ENCODE measurements around the gene WBP2NL.

Gene WBP2NL

GRCh38 chr22:41957941-41958556, 40.5 kb upstream of the WBP2NL start (continued):
- TF ChIP-seq CSRNP3 (CRISPR knock-in tag; IDR thresholded peaks at IDR 0.05): no peak
- no peak for TF ChIP-seq ESRRG (CRISPR knock-in tag; IDR thresholded peaks at IDR 0.05)
- no peak for TF ChIP-seq TOX (CRISPR knock-in tag; IDR thresholded peaks at IDR 0.05; ENCODE audit: borderline replicate concordance)
- no peak for TF ChIP-seq GLIS3 (CRISPR knock-in tag; IDR thresholded peaks at IDR 0.05)
- TF ChIP-seq ZFP3 (CRISPR knock-in tag; IDR thresholded peaks at IDR 0.05): no peak
- no peak for TF ChIP-seq RARB (CRISPR knock-in tag; IDR thresholded peaks at IDR 0.05)
- no peak for TF ChIP-seq ZNF70 (CRISPR knock-in tag; IDR thresholded peaks at IDR 0.05)
- no peak for TF ChIP-seq CSDC2 (CRISPR knock-in tag; IDR thresholded peaks at IDR 0.05)
- TF ChIP-seq, protein P1, sequence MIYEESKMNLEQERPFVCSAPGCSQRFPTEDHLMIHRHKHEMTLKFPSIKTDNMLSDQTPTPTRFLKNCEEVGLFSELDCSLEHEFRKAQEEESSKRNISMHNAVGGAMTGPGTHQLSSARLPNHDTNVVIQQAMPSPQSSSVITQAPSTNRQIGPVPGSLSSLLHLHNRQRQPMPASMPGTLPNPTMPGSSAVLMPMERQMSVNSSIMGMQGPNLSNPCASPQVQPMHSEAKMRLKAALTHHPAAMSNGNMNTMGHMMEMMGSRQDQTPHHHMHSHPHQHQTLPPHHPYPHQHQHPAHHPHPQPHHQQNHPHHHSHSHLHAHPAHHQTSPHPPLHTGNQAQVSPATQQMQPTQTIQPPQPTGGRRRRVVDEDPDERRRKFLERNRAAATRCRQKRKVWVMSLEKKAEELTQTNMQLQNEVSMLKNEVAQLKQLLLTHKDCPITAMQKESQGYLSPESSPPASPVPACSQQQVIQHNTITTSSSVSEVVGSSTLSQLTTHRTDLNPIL (CRISPR knock-in tag; IDR thresholded peaks at IDR 0.05; ENCODE audit: low read depth): no peak
- no peak for TF ChIP-seq ISL1 (CRISPR knock-in tag; IDR thresholded peaks at IDR 0.05)

DNA sequence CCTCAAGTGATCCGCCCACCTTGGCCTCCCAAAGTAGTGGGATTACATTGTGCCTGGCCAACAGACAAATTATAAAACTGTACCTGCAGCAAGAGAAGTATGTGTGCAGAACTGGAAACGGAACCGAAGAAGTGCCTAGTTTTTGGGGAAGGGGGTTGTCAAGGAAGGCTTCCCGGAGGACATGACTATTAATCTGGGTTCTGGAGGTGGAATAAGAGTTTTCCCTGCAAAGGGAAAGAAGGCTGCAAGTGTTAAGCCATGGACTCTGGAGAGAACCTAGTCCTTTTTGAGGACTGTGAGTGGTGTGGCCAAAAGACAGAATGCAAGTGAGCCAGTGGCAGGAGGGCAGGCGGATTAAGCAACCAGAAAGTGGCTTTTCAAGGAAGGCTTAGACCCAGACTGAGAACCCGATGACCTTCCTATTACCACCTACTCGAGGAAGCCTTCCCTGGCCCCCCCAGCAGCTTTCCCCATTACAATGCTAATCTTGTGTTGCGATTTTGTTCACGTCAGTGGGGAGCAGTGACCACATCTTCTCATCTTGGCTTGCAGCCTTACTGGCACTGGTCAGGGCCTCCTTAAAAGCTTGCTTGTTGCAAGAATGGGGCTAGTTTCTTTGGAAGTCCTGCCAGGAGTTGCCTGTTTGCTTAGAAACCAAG, 35.0 kb upstream of the WBP2NL start:
- TF ChIP-seq BACH2 (CRISPR knock-in tag; IDR thresholded peaks at IDR 0.05; ENCODE audit: borderline replicate concordance) (no peak), ZFP3 (CRISPR knock-in tag; IDR thresholded peaks at IDR 0.05) (peak; percentile 72; the same call in 1 of the 2 replicates)
- ATAC-seq: no peak

GRCh38 chr22:41964112-41964491, 34.5 kb upstream of the WBP2NL start:
- TF ChIP-seq TOX (CRISPR knock-in tag; IDR thresholded peaks at IDR 0.05; ENCODE audit: borderline replicate concordance) (no peak), ZFP3 (CRISPR knock-in tag; IDR thresholded peaks at IDR 0.05) (no peak), CSDC2 (CRISPR knock-in tag; IDR thresholded peaks at IDR 0.05) (no peak), CSRNP3 (CRISPR knock-in tag; IDR thresholded peaks at IDR 0.05) (no peak)

GRCh38 chr22:41966225-41966606, 32.4 kb upstream of the WBP2NL start:
- no peak for TF ChIP-seq ZNF8 (CRISPR knock-in tag; IDR thresholded peaks at IDR 0.05)
- TF ChIP-seq TOX (CRISPR knock-in tag; IDR thresholded peaks at IDR 0.05; ENCODE audit: borderline replicate concordance): no peak
- TF ChIP-seq ZNF565 (CRISPR knock-in tag; conservative IDR thresholded peaks at IDR 0.05; ENCODE audit: low read depth): no peak
- no peak for TF ChIP-seq ARNTL (CRISPR knock-in tag; IDR thresholded peaks at IDR 0.05; ENCODE audit: borderline replicate concordance, low read depth)
- TF ChIP-seq, protein P1 (CRISPR knock-in tag; IDR thresholded peaks at IDR 0.05; ENCODE audit: low read depth): no peak
- TF ChIP-seq ZFP3 (CRISPR knock-in tag; IDR thresholded peaks at IDR 0.05): no peak
- TF ChIP-seq, protein P2, sequence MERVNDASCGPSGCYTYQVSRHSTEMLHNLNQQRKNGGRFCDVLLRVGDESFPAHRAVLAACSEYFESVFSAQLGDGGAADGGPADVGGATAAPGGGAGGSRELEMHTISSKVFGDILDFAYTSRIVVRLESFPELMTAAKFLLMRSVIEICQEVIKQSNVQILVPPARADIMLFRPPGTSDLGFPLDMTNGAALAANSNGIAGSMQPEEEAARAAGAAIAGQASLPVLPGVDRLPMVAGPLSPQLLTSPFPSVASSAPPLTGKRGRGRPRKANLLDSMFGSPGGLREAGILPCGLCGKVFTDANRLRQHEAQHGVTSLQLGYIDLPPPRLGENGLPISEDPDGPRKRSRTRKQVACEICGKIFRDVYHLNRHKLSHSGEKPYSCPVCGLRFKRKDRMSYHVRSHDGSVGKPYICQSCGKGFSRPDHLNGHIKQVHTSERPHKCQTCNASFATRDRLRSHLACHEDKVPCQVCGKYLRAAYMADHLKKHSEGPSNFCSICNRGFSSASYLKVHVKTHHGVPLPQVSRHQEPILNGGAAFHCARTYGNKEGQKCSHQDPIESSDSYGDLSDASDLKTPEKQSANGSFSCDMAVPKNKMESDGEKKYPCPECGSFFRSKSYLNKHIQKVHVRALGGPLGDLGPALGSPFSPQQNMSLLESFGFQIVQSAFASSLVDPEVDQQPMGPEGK (CRISPR knock-in tag; IDR thresholded peaks at IDR 0.05; ENCODE audit: borderline replicate concordance): no peak
- no peak for ATAC-seq

More at GRCh38 chr22:41964112-41964491, 34.5 kb upstream of the WBP2NL start:
- no peak for ATAC-seq

DNA sequence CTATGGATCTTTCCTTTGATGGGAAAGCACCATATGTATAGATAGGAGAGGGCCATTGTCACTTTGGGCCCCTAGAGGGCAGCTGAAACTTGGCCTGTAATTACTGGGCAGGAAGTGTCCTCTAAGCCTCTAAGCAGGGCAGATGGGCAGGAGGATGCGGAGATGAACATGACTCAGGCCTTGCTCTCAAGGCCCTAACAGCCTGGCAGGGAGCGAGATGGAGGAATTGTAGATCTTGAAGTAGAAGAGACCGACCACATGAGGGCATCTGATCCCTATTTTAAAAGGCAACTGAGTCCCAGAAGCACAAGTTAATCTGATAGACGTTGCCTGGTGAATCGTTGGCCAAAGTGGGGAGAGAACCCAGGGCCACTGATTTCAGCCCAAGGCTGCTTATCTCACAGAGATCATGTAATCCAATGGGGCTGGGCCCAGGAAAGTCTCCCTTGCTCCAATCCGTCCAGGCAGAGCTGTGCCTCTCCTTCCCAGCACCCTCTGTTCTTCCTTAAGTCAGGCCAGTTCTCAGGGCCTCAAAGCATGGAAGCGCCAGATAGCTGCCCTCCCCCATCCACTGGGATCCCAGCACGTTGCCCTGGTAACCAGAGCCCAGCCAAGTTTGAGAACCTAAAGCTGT, 31.9 kb upstream of the WBP2NL start:
- peak; percentile 77 for ATAC-seq
- TF ChIP-seq ESRRG (CRISPR knock-in tag; IDR thresholded peaks at IDR 0.05) (no peak), OSR1 (CRISPR knock-in tag; IDR thresholded peaks at IDR 0.05) (no peak), POU6F1 (CRISPR knock-in tag; IDR thresholded peaks at IDR 0.05; ENCODE audit: borderline replicate concordance, low read depth) (no peak), ZNF70 (CRISPR knock-in tag; IDR thresholded peaks at IDR 0.05) (no peak), TCF4 (CRISPR knock-in tag; IDR thresholded peaks at IDR 0.05; ENCODE audit: borderline replicate concordance) (no peak), CSRNP3 (CRISPR knock-in tag; IDR thresholded peaks at IDR 0.05) (no peak)
- TF ChIP-seq, protein P2 (CRISPR knock-in tag; IDR thresholded peaks at IDR 0.05; ENCODE audit: borderline replicate concordance): no peak
